GM21529 (cell line): Measurements from ENCODE around the gene ZNF428.
A peak's percentile ranks its signal among the peaks of the same experiment; 100 is the strongest.
"Not testable (repeated sequence)": the region's sequence is repeated elsewhere in the genome, so short reads cannot be mapped to it uniquely, and the experiment has no call there.

Experiments
- ATAC-seq: cut with Tn5 transposase; IDR thresholded peaks from one replicate; pipeline ENCODE4 v1.9.1; 2021; ENCODE audit not compliant: unreplicated experiment

ZNF428 gene

GRCh38 chr19:43595605-43595998 lies 23.8 kb downstream of the ZNF428 start:
- peak; percentile 6 for ATAC-seq

GRCh38 chr19:43594710-43595604 lies 24.5 kb downstream of the ZNF428 start:
- no peak for ATAC-seq

GRCh38 chr19:43594081-43594697 lies 25.2 kb downstream of the ZNF428 start:
- no peak for ATAC-seq

- no peak for ATAC-seq
Observed at GRCh38 chr19:43592800-43593350, 26.6 kb downstream of the ZNF428 start.

GRCh38 chr19:43591904-43592772 lies 27.3 kb downstream of the ZNF428 start:
- ATAC-seq, result no peak

GRCh38 chr19:43589678-43590077 lies 29.8 kb downstream of the ZNF428 start:
- ATAC-seq, result no peak

- ATAC-seq, result no peak
Observed at GRCh38 chr19:43589277-43589676, 30.2 kb downstream of the ZNF428 start.

- not testable (repeated sequence) for ATAC-seq
Observed at GRCh38 chr19:43587029-43587428, 32.4 kb downstream of the ZNF428 start.

- ATAC-seq, result no peak
Observed at GRCh38 chr19:43586346-43586745, 33.1 kb downstream of the ZNF428 start.

GRCh38 chr19:43584484-43584883 lies 34.9 kb downstream of the ZNF428 start:
- ATAC-seq, result no peak

GRCh38 chr19:43582495-43582894 lies 36.9 kb downstream of the ZNF428 start:
- no peak for ATAC-seq

GRCh38 chr19:43581467-43581866 lies 38.0 kb downstream of the ZNF428 start:
- no peak for ATAC-seq

GRCh38 chr19:43578787-43579186 lies 40.6 kb downstream of the ZNF428 start:
- no peak for ATAC-seq

GRCh38 chr19:43575955-43576878 lies 43.2 kb downstream of the ZNF428 start:
- ATAC-seq, result no peak

GRCh38 chr19:43575156-43575950 lies 44.1 kb downstream of the ZNF428 start, which contains the start of the genes PINLYP and XRCC1:
Gene PINLYP (plus strand): TSS chr19:43575801. CDS start chr19:43577192, 1,391 bp downstream.
Gene XRCC1 (minus strand): TSS chr19:43575527. CDS start chr19:43575458, 69 bp downstream.
- peak; percentile 96 for ATAC-seq

GRCh38 chr19:43574424-43575155 lies 44.8 kb downstream of the ZNF428 start:
- ATAC-seq, result no peak

GRCh38 chr19:43572171-43572588 lies 47.2 kb downstream of the ZNF428 start:
- no peak for ATAC-seq

- no peak for ATAC-seq
Observed at GRCh38 chr19:43570174-43570791, 49.1 kb downstream of the ZNF428 start.
